NCI-H2029 treated with DMSO at 0.1 percent for 48 hours (cell line): ENCODE measurements around the gene MGLL.

Source experiments
- DNase-seq: peaks from one replicate; lab custom pipeline; 2025; lab: John Stamatoyannopoulos, UW

MGLL gene

GRCh38 chr3:127723011-127723567 is 99.2 kb downstream of the MGLL start:
- DNase-seq: no peak

DNA sequence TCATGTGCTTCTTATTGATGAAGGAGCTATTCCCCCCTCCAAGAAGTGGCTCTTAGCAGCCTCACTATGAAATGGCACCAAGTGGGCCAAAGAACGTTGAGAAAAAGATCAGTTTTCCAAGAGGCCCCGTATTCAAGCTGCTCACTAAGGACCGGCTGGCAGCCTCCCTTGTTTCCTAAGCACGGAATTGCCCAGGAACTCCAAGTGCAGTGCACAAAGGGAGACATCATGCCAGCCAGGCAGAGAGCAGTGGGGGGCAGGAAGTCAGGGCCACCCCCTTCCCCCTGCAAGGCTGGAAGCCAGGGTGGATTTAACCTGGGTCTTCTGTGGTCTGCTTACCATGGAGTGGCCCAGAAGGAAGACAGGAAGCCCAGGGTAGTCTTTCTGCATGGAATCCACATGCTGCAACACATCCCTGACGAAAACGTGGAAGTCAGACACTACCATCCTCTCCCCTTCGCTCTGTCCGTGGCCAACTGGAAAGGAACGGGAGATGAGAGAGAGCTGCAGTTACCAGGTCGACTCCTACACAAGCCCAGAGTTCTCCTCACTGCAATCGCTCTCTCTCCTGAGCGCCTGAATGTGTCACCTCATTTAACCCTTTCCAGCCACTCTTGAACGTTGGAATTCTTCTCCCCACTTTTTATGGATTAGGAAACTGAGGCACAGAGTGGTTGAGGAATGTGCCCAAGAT is 100.1 kb downstream of the MGLL start:
- peak; percentile 37 for DNase-seq

DNA sequence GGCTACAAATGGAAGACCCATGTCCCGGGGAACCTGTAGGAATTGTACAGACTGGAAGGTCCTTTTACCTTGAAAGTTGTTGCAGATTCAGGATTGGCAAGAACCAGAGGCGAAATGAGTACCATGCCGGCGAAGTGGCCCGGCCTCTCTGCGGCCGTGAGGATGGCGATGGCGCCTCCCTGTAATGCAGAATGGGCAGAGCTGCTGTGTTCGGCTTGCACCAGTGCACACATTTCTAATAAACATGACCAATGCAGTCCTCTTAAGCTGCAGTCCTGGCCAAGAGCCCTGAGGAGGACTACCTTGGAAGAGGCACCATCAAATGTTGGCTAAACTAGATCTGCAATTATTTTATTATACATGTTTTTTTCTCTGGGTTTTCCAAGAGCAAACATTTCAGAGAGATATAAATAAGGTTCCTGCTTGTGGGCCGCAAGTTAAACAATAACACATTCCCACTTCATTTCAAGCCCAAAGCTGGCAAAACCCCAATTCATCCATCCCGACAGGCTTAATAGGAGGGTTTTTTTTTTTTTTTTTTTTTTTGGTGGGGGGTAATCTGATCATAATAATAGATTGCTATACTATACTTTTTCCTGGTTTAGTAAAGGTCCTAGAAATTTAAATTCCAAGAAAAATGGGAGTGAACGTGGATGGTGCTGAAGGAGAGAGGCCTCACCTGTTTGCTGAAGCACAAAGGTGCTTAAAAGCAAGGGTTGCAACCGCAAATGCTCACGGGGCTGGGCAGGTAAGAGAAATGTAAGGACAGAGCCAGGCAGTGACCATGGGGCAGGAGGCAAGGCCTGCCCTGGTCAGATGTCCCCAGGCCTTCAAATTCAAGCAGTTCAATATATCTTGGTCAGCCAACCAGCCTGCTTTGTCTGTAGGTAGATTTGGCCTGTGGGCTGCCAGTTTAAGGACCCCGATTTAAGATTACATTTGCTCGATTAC is 101.1 kb downstream of the MGLL start:
- DNase-seq: peak; percentile 92

DNA sequence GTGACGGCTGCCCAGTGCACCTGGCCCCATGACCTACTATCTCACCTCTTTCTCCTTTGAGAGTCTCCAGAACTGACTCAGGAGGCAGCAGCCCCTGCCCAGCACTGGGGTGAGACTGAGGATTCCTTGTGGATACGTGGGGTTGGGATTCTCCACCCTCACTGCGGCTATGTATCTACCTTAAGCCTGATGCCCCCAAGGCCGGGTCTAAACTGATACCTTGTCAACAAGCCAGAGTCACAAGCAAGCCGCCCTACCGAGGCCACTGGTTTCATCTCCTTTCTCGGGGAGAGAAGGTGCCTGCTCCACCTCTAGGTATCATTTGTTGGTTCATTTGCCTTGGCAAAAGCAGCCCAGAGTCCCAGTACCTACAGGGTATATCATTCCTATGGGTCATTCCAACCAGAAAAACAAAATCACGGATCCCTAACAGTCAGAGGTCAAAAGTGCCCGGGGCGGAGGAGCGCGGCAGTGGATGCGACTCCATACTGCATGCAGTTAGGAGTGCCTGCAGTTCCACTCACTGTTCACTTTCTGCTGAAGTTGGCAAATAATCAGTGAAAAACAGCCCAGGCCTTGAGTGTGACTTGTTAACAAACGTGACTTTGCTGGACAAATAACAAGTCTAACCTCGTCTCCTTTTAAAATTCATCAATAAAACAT is 102.0 kb downstream of the MGLL start:
- no peak for DNase-seq

DNA sequence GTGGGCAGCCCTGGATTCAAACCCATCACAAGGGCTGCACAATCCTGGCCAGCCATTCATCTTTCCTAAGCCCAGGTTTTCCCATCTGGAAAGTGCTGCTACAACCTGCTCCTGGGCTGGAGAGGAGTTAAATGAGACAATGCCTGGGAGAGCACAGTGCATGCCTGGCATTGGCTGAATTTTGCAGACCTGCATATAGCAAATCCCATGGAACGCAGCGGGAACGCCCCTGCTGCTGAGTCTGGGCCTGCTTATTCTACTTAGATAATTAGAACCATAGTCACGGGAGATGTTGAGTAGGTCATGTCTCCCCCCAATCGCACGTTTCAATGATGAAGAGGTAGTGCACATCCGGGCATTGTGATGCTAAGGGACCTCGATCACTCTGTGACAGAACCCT is 102.9 kb downstream of the MGLL start:
- no peak for DNase-seq

DNA sequence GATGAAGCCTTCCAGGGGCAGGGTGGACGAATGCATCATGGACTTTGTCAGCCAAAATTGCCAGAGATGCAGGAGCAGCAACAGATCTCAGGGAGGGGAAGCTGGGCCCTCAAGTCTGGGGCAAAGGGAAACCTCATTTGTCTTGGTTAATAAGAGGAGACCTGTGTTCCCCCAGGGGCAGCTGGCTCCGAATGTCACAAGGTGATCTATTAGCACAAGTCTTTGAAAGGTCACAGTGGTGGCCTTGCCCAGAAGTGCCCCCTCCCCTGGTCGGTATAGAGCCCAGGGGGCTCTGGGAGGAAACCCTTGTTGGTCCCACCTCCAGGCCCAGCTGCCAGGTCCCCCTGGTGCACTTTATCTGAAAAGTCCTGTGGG is 103.4 kb downstream of the MGLL start:
- no peak for DNase-seq

DNA sequence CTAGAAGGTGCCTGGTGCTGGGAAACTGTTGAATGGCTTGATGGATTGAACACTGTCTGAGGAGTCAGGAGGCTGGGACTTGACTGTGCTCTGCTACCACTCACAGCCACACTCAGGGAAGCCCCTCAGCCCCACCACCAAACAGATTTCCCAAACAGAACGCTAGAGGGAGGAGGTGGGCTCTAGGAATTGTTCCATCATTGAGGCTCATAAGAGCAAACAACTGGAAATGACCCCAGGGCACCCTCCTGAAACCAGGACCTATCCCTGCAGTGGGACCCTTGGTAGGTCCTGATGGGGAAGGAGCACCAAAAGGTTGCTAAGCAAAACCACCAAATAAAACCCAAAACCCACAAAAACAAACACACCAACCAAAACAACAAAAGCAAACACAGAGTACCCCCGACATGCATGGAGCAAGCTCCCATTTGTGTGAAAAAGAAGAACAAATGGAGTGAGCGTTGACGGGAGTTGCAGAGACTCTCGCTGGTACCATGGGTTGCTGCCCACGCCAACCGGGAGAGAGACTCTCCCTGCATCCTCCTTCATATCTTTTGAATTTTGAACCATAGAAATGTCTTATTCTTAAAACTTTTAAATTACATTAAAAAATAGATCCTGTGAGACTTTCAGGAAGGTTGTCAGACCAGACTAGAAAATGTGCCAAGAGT is 103.9 kb downstream of the MGLL start:
- DNase-seq: no peak

- DNase-seq: no peak
These were observed 104.7 kb downstream of the MGLL start for GRCh38 chr3:127717357-127718244.

DNA sequence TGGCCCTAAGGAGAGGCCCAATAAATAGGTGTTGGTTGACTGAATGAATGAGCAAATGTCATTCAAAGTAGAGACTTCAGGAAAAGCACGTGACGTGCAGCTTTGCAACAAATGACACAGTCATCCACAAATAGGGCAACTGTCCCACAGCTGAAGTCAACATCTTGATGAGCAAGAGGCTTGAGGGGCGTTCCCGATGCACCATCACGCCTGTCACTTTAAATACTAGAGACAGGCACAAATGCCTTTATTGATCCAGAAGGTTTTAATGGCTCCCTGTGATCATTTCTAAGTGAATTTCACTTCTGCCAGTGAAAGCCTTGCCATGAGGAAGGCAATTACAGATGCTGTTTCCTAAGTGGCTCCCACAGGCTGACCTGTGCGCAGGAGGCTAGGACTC is 105.9 kb downstream of the MGLL start:
- DNase-seq: no peak

DNA sequence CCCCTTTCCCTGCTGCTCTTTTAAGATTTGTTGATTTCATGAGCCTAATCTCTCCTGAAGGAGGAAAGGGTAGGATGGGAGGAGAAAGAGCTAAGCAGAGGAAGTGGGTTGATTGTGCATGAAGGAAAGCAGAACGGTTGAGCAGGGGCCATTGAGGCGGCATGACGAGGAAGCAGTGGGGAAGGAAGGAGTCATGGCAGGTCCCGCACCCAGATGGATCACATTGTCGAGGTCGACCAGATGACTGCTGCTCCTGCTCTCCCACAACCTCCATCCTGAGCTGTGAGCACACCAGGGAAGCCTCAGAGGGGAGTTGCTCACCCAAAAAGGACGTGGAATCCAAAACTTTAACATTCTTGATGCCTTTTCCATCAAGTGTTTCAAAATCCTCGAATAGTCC is 106.8 kb downstream of the MGLL start:
- DNase-seq: no peak

GRCh38 chr3:127714866-127715265 is 107.4 kb downstream of the MGLL start:
- no peak for DNase-seq

DNA sequence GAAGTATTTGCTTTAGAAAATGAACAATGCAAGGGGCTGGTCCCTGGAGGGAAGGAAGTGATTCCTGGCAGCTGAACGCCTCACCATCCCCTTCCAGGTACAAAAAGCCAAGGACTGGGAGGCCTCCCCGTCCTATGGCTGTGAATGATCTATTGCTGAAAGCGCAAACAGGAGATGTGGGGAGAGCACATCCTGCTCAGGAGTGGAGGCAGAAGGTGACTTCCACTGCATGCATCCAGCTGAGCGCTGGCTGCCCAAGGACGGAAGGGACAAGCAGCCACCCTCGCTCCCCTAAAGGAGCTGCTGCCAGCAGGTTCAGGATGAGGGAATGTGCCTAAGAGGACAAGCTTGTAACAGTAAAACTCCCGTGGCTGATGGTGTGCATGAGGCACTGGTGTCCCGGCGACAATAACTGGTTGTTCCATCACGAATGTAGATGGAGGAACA is 108.2 kb downstream of the MGLL start:
- DNase-seq: peak; percentile 44

GRCh38 chr3:127712881-127713771 is 109.2 kb downstream of the MGLL start:
- no peak for DNase-seq

GRCh38 chr3:127712461-127712860 is 109.9 kb downstream of the MGLL start:
- no peak for DNase-seq

- DNase-seq: no peak
These were observed 110.4 kb downstream of the MGLL start for GRCh38 chr3:127711896-127712295.

DNA sequence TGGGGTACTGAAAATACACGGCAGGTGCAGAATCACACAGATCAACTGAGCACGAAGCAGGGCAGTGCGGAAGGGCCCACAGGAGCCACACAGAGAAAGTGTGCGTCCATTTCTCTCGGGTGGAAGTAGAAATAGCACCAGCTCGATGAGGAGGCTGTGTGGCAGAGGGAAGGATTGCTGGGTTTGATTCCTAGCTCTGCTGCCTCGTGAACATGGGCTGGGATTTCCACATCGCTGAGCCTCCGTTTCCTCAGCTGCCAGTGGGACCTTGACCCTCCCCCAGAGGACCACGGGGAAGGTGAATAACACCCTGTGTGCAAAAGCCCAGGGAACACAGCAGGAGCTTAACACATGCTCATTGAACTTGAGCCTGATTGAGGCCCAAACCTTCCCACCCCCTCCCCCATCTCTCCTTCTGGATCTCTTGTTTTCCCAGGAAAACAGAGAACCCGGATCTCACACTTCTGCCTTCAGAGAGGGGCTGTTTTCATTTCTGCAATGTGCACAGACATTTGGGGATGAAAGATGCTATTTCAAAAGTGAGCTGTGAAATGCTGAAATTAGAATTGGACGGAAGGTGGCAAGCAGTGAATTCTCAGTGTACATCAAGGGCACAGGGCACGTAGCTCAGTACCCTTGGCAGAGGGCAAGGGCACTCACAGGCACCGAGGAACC is 111.2 kb downstream of the MGLL start:
- DNase-seq: no peak

DNA sequence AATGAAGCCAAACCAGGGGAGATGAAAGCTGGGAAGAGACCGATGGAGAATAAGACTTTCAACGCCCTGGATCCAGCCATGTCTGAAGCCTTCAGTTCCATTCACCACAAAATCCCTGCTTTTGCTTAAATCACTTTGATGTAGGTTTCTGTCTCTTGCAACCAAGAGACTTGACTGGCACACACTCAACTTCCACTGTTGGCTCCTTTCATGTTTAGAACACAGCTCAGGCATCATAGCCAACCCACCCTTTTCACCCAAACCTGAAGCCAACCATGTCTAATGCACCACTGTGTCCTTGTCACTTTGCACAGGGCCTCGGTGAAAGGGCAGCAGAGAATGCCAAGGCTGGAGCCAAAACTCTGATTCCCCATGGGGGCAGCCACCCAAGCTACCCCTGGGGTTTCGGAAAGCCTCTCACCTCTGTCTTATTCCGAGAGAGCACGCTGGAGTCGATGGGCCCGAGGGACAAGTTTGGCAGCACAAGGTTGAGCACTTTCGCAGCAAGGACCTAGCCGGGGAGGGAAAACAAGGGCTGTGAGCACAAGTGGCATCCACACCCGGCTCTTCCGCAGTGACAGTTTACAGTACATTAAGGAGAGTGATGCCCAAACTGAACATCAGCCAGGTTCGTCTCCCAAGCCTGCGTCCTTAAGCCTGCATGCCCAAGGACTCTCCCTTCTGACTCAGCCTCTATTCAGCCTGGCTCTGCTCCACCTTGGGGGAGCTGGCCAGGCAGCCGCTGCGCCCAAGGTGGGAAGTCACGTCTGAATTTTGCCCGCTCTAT is 112.0 kb downstream of the MGLL start:
- no peak for DNase-seq

GRCh38 chr3:127709320-127710060 is 112.8 kb downstream of the MGLL start:
- no peak for DNase-seq
